GM19351 (cell line): ENCODE data around the gene FBXW11.

Source experiments
- ATAC-seq: cut with Tn5 transposase; IDR thresholded peaks from one replicate; pipeline ENCODE4 v1.9.1; 2021; ENCODE audit warnings: mild to moderate bottlenecking, moderate library complexity; ENCODE audit not compliant: unreplicated experiment

The FBXW11 gene

GRCh38 chr5:171986772-171987171, 19.7 kb downstream of the FBXW11 start:
- no peak for ATAC-seq

DNA sequence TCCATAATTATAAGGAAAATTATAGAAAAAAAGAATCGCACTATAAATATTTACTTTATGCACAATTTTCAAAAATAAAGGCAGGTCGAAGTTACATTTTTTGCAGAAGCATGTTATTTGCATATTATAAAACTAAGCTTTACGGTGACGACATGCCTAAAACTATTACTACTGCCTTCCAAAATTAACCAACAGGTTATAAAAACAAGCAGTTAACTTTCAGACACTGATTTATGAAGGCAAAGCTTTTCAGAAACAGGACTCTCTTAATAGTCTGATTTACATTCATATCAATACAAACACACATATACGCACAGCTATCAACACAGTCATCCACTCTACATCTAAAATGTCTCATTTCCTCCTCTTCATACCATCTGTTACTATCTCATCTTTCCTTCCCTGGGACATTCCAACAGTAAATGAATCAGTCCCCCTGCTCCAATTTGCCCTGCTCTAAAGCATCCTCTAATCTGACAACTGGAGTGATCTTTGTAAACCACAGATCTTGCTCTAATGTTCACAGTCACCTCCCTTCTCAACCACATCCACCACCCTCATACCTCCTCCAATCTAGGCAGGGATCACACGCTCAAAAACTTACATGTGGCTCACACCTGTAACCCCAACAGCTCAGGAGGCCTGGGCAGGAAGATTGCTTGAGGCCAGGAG, 21.6 kb downstream of the FBXW11 start:
- ATAC-seq: peak; percentile 45

DNA sequence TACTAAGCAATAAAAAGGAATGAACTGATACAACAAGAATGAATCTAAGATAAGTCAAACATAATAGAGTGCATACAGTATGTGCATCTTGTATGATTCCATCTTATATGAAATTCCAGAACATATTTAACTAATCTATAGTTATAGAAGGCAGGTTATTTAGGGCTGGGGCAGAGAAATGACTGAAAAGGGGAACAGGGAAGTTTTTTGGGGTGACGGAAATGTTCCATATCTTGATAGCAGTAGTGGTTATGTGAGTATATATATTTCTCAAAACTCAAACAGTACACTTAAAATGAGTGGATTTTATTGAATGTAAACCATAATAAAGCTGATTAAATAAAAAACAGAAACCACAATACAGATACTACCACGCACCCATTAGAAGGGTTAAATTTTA, 24.6 kb downstream of the FBXW11 start:
- no peak for ATAC-seq

DNA sequence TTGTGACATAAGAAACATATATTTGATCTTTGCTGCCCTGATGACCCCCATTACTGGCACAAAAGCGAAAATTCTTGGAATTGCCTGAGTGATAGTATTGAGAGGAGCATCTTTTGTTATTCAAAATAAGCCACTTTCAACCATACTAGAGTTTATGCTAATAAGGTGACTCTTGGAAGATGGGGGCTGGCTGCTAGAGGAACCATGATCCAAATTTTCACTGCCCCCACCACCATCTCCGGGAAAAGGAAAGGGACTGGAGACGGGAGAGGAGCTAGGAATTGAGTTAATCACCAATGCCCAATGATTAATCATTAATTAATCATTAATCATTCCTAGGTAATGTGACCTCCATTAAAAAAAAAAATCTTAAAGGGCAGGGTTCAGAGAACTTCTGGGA, 25.6 kb downstream of the FBXW11 start:
- ATAC-seq: no peak

GRCh38 chr5:171979606-171980005, 26.8 kb downstream of the FBXW11 start:
- no peak for ATAC-seq

GRCh38 chr5:171978519-171978918, 27.9 kb downstream of the FBXW11 start:
- peak; percentile 57 for ATAC-seq

- peak; percentile 56 for ATAC-seq
Observed at GRCh38 chr5:171978016-171978415, 28.4 kb downstream of the FBXW11 start.

- ATAC-seq: peak; percentile 27
Observed at GRCh38 chr5:171977244-171977950, 29.0 kb downstream of the FBXW11 start.

GRCh38 chr5:171975877-171976667, 30.4 kb downstream of the FBXW11 start:
- ATAC-seq: no peak

- ATAC-seq: no peak
Observed at GRCh38 chr5:171975262-171975876, 31.1 kb downstream of the FBXW11 start.

DNA sequence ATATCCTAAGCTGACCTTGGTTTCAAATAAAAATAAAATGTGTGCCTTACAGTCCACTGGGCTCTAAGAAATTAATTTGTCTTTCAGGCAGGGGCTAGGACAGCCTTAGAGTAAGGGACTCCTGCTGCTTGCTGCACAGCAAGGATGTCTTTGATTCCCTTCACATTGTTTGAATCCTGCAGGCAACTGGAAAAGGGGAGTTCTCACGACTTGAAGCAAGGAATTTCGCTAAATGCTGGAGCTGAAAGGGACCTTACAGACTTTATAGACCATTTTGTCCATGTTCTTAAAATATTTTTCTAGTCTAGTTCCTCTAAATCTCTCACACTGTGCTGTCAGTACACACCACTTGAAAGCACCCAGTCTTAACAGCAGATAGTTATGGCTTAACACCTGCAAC, 35.6 kb downstream of the FBXW11 start:
- no peak for ATAC-seq

GRCh38 chr5:171969288-171969880, 37.1 kb downstream of the FBXW11 start:
- no peak for ATAC-seq

DNA sequence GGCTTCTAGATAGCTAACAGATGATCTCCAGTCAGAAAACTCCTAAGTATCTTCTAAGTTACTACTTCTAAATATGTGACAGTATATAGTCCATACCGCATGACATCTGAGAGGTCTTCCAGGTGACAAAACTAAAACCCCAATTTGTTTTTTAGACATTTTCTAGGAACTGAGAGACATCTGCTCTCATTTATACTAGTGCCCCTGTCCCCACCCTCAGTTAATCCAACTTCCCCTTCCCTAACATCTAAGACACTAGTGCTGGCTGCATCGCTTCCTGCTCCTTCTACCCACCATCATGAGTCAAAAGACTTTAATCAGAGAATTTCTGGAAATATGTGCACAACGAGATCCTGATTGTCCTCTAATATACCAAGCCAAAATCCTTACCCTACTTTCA, 37.9 kb downstream of the FBXW11 start:
- no peak for ATAC-seq

GRCh38 chr5:171966964-171967363, 39.5 kb downstream of the FBXW11 start:
- no peak for ATAC-seq

GRCh38 chr5:171966270-171966669, 40.2 kb downstream of the FBXW11 start:
- ATAC-seq: no peak

DNA sequence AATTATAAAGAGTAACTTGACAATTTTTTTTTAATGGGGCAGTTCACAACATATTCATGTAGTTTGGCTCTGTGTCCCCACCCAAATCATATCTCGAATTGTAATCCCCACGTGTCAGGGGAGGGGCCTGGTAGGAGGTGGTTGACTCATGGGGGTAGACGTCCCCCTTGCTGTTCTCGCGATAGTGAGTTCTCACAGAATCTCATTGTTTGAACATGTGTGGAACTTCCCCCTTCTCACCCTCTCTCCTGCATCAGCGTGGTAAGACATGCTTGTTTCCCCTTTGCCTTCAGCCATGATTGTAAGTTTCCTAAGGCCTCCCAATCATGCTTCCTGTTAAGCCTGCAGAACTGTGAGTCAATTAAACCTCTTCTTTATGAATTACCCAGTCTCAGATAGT, 40.7 kb downstream of the FBXW11 start:
- no peak for ATAC-seq

- ATAC-seq: no peak
Observed at GRCh38 chr5:171963416-171963815, 43.0 kb downstream of the FBXW11 start.

DNA sequence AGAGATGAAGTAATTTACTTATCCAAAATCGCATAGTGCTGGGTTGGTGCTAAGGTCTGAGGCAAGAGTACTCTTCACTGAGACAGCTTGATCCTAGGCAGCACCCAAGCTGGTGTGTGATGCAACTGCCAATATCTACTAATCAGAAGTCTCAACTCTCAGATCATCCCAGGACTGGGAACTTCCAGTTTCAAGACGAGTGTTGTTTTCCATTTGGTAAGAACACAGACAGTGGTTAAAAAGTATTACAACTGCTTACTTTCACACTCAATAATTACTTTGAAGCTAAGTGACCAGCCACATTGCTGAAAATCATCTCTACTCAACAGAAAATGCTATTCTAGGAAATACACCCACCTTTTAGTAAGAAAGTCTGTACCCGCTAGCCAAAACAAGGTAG, 45.3 kb downstream of the FBXW11 start:
- peak; percentile 87 for ATAC-seq

DNA sequence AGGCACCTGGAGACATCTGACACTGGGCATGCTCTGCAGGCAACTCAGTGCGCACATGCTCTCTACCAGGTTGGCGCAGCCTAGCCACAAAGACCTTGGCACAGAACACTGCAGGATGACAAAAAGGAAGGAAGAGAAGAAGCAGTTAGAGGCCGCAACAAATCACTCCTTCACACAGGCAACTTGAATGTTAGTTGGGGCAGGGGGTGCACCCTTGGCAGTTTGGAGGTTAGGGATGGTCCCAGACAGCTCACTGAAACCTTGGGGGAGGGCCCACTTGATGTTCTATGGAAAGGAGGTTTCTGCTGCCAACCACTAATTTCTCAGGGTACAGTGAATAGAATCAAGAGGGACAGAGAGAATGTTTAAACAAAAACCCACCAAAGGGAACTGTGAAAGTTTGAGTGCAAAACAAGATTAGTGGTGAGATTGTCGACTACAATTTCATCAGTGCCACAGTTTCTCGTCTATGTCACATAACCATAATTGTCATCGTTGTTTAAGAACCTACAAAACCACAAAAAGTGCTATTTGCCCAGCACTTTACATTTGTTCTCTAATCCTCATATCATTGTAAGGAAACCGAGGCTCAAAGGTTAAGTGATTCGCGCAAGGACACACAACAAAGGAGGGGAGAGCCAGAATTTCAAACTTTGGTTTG, 48.7 kb downstream of the FBXW11 start:
- no peak for ATAC-seq

DNA sequence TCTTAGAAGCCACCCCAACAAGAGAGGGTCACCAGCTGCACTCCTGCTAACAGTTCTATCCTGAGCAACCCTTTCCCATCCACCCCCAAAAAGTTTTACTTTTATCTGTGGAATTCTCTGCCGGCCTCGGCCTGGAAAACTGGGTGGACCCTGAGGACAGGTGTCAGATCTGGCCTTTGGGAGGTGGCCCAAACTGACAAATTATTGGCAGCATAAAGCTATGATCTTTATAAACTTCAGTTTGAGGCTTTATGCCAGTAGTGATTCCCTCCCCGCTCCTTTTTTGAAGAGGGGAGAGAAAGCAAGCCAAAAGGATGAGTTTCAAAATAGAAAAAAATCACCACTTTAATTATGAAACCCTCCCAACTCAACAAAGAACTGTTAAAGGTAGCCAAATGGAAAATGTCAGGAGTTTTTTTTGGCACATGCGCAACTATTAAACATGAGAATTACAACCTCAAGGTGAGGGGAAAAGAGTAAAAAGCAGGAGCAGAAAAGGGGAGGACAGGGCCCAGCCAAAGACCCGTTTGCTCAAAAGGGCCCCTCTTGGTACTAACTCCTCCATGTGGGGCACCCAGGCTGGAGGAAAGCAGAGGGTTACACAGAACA, 49.4 kb downstream of the FBXW11 start:
- ATAC-seq: no peak
